Upper lobe of left lung (tissue), 4 donors: ENCODE measurements around the gene ZBED4.

Experiments used
- CTCF ChIP-seq, 6 experiments: fragments of 450-650 bp in 4 of 6; fragments of 200-600 bp in 2 of 6; sonication (generic) in 2 of 6; IDR thresholded peaks; one replicate each; pipeline ENCODE4 v1.5.1; 2016 to 2019; ENCODE audit warnings: antibody characterized with exemption in 6 of 6
- POLR2A ChIP-seq, 4 donors: fragments of 450-650 bp; IDR thresholded peaks; one replicate each; pipeline ENCODE4 v1.5.1; 2016 to 2017; ENCODE audit warnings: antibody characterized with exemption in 4 of 4, mild to moderate bottlenecking in 2 of 4

GRCh38 chr22:49856343-49856742, 2.7 kb downstream of the ZBED4 start:
- TF ChIP-seq CTCF (IDR thresholded peaks at IDR 0.05): no peak
- no peak for TF ChIP-seq POLR2A (IDR thresholded peaks at IDR 0.05)
